ENCODE measurements around the gene STXBP6. TPM values are rescaled to one million over a fixed set of nuclear protein-coding genes. Genes with fewer than 3 reads are reported as not detected.

STXBP6 gene
- total and polyA plus RNA-seq, 8 donors, result 9.9 to 28.5 (median 23.2) TPM

GRCh38 chr14:24881116-24881893 lies 168.6 kb downstream of the STXBP6 start:
- DNase-seq (no peak), FAIRE-seq (no peak), ATAC-seq (peak in 3 of 4 donors; percentile 24 to 55 (median 39))
- intact Hi-C loops (cut with DNase I), result no loop called here
- Histone ChIP-seq H3K4me1 (peaks cover 3 to 31% (median 22%) of the 10 kb centered on the region in 3 donors), H3K27ac (no peak overlapping the region), H3K4me3 (no peak overlapping the region), H3K27me3 (no peaks in the 10 kb centered on the region), H3K9me3 (no peaks in the 10 kb centered on the region), H3K36me3 (no peaks in the 10 kb centered on the region)
- TF ChIP-seq, protein P1, sequence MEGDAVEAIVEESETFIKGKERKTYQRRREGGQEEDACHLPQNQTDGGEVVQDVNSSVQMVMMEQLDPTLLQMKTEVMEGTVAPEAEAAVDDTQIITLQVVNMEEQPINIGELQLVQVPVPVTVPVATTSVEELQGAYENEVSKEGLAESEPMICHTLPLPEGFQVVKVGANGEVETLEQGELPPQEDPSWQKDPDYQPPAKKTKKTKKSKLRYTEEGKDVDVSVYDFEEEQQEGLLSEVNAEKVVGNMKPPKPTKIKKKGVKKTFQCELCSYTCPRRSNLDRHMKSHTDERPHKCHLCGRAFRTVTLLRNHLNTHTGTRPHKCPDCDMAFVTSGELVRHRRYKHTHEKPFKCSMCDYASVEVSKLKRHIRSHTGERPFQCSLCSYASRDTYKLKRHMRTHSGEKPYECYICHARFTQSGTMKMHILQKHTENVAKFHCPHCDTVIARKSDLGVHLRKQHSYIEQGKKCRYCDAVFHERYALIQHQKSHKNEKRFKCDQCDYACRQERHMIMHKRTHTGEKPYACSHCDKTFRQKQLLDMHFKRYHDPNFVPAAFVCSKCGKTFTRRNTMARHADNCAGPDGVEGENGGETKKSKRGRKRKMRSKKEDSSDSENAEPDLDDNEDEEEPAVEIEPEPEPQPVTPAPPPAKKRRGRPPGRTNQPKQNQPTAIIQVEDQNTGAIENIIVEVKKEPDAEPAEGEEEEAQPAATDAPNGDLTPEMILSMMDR (IDR thresholded peaks at IDR 0.05), result no peak
- WGBS, 2 donors, result 95 to 100% methylated on average over 2 of the region's 2 CpGs

DNA sequence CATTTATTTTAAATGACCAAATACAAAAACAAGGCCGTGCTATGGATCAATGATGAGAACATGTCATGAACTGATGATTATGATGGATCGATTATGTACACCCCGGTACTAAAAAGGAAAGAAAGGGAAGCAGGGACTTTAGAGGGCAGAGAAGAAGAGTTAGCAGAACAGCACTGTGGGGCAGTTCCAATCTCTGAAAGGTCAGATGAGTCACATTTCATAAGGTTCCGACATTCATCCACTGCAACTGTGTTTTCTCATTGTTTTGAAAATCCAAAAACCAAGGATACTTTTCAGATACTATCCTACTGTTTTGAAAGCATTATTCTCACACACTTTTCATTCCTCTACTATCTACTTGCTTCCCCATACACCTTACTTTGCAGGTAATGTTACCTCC lies 169.3 kb downstream of the STXBP6 start:
- Histone ChIP-seq H3K9me3 (no peaks in the 10 kb centered on the region), H3K4me1 (peaks cover 3 to 37% (median 23%) of the 10 kb centered on the region in 3 donors), H3K27me3 (no peaks in the 10 kb centered on the region), H3K36me3 (no peaks in the 10 kb centered on the region), H3K27ac (no peak overlapping the region), H3K4me3 (no peak overlapping the region)
- ATAC-seq (peak in 2 of 4 donors; percentile 29 to 53), DNase-seq (no peak), FAIRE-seq (no peak)
- intact Hi-C loops (cut with DNase I), result no loop called here
- 59 to 62% methylated on average over 4 of the region's 4 CpGs for WGBS, 2 donors
- TF ChIP-seq, protein P1 (IDR thresholded peaks at IDR 0.05), result no peak

DNA sequence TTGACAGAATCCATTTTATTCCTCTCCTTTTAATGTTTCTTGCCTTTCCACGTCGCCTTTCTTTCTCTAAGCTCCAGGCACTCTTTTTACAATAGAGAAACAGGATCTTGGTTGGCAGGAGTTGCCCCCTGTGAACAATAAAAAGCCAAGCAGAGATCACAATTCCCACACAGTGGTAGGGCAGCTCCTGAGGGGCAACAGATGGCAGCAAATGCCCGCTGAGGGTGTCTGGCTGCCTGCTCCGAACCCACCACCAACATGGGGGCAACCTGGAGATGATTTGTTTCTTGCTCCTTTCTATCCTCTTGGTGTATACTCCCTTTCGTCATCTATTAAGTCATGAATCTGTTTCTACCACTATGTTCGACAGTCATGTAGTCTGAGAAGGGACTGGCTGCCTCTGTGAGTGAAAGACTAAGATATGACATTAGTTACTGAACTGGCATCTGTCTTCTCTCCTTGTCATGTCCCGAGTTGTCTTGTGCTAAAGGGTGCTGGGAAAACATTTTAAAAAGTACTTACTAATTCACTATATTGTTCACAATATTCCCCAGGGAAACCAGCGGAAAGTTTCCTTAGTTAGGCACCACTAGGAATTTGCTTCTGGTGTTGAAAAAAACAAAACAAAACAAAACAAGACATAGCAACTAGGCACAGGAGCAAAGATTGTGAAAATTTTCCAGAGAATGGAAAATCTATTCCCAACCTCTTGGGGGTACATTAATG lies 170.1 kb downstream of the STXBP6 start:
- 90 to 92% methylated on average over 8 of the region's 8 CpGs for WGBS, 2 donors
- TF ChIP-seq, protein P1 (IDR thresholded peaks at IDR 0.05), result no peak
- no peak for DNase-seq
- no peaks in the 10 kb centered on the region for H3K27me3 ChIP-seq
- intact Hi-C loops (cut with DNase I), result no loop called here
- H3K9me3 ChIP-seq, result no peaks in the 10 kb centered on the region
- peaks cover 3 to 44% (median 23%) of the 10 kb centered on the region in 3 donors for H3K4me1 ChIP-seq
- H3K27ac ChIP-seq, result no peak overlapping the region
- H3K36me3 ChIP-seq, result no peaks in the 10 kb centered on the region
- FAIRE-seq, result no peak
- ATAC-seq, result no peak
- H3K4me3 ChIP-seq, result no peak overlapping the region

- peak overlapping the region in 1 of 4 donors; percentile 19 for H3K27ac ChIP-seq
- H3K9me3 ChIP-seq, result no peaks in the 10 kb centered on the region
- H3K36me3 ChIP-seq, result no peaks in the 10 kb centered on the region
- ATAC-seq (no peak), DNase-seq (no peak), FAIRE-seq (no peak)
- intact Hi-C loops (cut with DNase I), result no loop called here
- TF ChIP-seq, protein P1 (IDR thresholded peaks at IDR 0.05), result no peak
- H3K4me1 ChIP-seq, result peaks cover 0 to 50% (median 13%) of the 10 kb centered on the region in 3 donors
- 44 to 85% methylated on average over 1 of the region's 1 CpG for WGBS, 2 donors
- H3K4me3 ChIP-seq, result no peak overlapping the region
- no peaks in the 10 kb centered on the region for H3K27me3 ChIP-seq
Measured at GRCh38 chr14:24876996-24877395, 173.0 kb downstream of the STXBP6 start.

Measured in pancreas (tissue), 10 donors.